CD14-positive monocyte (primary cell): ENCODE results near the gene NLE1. TPM values are rescaled to one million over a fixed set of nuclear protein-coding genes. Genes with fewer than 3 reads are reported as not detected.

Experiments used
- DNase-seq, 3 donors: peaks; one replicate each; pipeline ENCODE4 v3.0.0-alpha.2; 2011 to 2022
- H2AFZ ChIP-seq: 2 replicates; pipeline ENCODE4 v1.6.0; 2012; ENCODE audit warnings: mild to moderate bottlenecking, low read depth, low read length, inconsistent platforms; ENCODE audit not compliant: insufficient read depth, poor library complexity, severe bottlenecking
- H3K27ac ChIP-seq, 2 donors: 1 replicate in 1 of 2; 2 replicates in 1 of 2; pipeline ENCODE4 v1.5.1; 2012 to 2013; ENCODE audit warnings: low read length in 2 of 2, control low read depth in 1 of 2, inconsistent platforms in 1 of 2, low read depth in 1 of 2, mild to moderate bottlenecking in 1 of 2
- H3K27me3 ChIP-seq, 2 donors: one replicate each; pipeline versions ENCODE4 v1.6.0 to v1.6.1; 2011 to 2013; ENCODE audit warnings: low read length in 2 of 2; ENCODE audit not compliant: control insufficient read depth in 2 of 2, insufficient read depth in 2 of 2
- H3K36me3 ChIP-seq, 2 donors: replicated peaks in 1 of 2; 1 replicate in 1 of 2; 2 replicates in 1 of 2; pipeline versions ENCODE4 v1.5.1 to v1.6.1; 2012 to 2013; ENCODE audit warnings: low read length in 2 of 2, control low read depth in 1 of 2, inconsistent platforms in 1 of 2, mild to moderate bottlenecking in 1 of 2; ENCODE audit not compliant: insufficient read depth in 2 of 2, control insufficient read depth in 1 of 2
- H3K4me1 ChIP-seq, 2 donors: 1 replicate in 1 of 2; 2 replicates in 1 of 2; pipeline versions ENCODE4 v1.5.1 to v1.6.1; 2012 to 2013; ENCODE audit warnings: low read length in 2 of 2, control low read depth in 1 of 2, inconsistent platforms in 1 of 2, mild to moderate bottlenecking in 1 of 2, moderate library complexity in 1 of 2; ENCODE audit not compliant: insufficient read depth in 2 of 2, control insufficient read depth in 1 of 2
- H3K4me2 ChIP-seq: replicated peaks from 2 replicates; pipeline ENCODE3; 2012; ENCODE audit warnings: low read length, moderate library complexity, mild to moderate bottlenecking; ENCODE audit not compliant: poor library complexity, severe bottlenecking; ENCODE audit errors: extremely low read depth
- H3K4me3 ChIP-seq, 3 experiments: fragments of 200-600 bp in 1 of 3; sonication (generic) in 1 of 3; replicated peaks in 1 of 3; 1 replicate in 2 of 3; 2 replicates in 1 of 3; pipeline ENCODE4 v1.5.1; 2011 to 2013; ENCODE audit warnings: low read length in 3 of 3, mild to moderate bottlenecking in 3 of 3, control low read depth in 2 of 3, low read depth in 2 of 3, inconsistent platforms in 1 of 3, moderate library complexity in 1 of 3
- H3K79me2 ChIP-seq: 2 replicates; pipeline ENCODE4 v1.6.0; 2012; ENCODE audit warnings: mild to moderate bottlenecking, control low read depth, inconsistent platforms, low read length, moderate library complexity; ENCODE audit not compliant: insufficient read depth
- H3K9ac ChIP-seq: 2 replicates; pipeline ENCODE4 v1.6.0; 2017; ENCODE audit warnings: low read length, mild to moderate bottlenecking; ENCODE audit not compliant: insufficient read depth, poor library complexity, severe bottlenecking
- H3K9me3 ChIP-seq, 2 donors: replicated peaks in 1 of 2; 1 replicate in 1 of 2; 2 replicates in 1 of 2; pipeline versions ENCODE4 v1.5.1 to v1.6.1; 2012 to 2013; ENCODE audit warnings: low read length in 2 of 2, control low read depth in 1 of 2; ENCODE audit not compliant: control insufficient read depth in 1 of 2, insufficient read depth in 1 of 2
- H4K20me1 ChIP-seq: 2 replicates; pipeline ENCODE4 v1.6.0; 2012; ENCODE audit warnings: mild to moderate bottlenecking, low read length, control low read depth, moderate library complexity; ENCODE audit not compliant: insufficient read depth
- H3K27ac Mint-ChIP-seq, 7 donors: one replicate each; pipeline ENCODE4 v1.8.0; 2020; ENCODE audit warnings: mild to moderate bottlenecking in 7 of 7, mixed read lengths in 7 of 7, moderate library complexity in 6 of 7, inconsistent platforms in 2 of 7
- H3K27me3 Mint-ChIP-seq, 3 donors: one replicate each; pipeline ENCODE4 v1.8.0; 2021 to 2022; ENCODE audit warnings: low read depth in 3 of 3, mild to moderate bottlenecking in 3 of 3, mixed read lengths in 3 of 3, moderate library complexity in 3 of 3, inconsistent platforms in 1 of 3
- H3K36me3 Mint-ChIP-seq, 2 donors: one replicate each; pipeline ENCODE4 v1.8.0; 2020; ENCODE audit warnings: mixed read lengths in 2 of 2, inconsistent platforms in 1 of 2, mild to moderate bottlenecking in 1 of 2
- H3K4me1 Mint-ChIP-seq: one replicate; pipeline ENCODE4 v1.8.0; 2020; ENCODE audit warnings: mild to moderate bottlenecking, mixed read lengths
- H3K4me3 Mint-ChIP-seq, 2 donors: one replicate each; pipeline ENCODE4 v1.8.0; 2020; ENCODE audit warnings: mild to moderate bottlenecking in 2 of 2, mixed read lengths in 2 of 2, moderate library complexity in 1 of 2
- H3K9me3 Mint-ChIP-seq, 7 donors: one replicate each; pipeline ENCODE4 v1.8.0; 2020 to 2022; ENCODE audit warnings: mixed read lengths in 7 of 7, mild to moderate bottlenecking in 6 of 7, moderate library complexity in 6 of 7, inconsistent platforms in 2 of 7
- WGBS: methylation state at CpG from one replicate; pipeline ENCODE4 v1.1.5; 2013; ENCODE audit warnings: missing lambda C conversion rate; ENCODE audit not compliant: insufficient coverage; 5-methylcytosine and 5-hydroxymethylcytosine counted together
- intact Hi-C, 2 donors: fragments of 100-400 bp; cut with micrococcal nuclease; formaldehyde crosslinking; loops; one replicate each; pipeline versions ENCODE4 v1.15.0 to v1.15.1; 2023
- polyA plus RNA-seq, 3 donors: library from polyadenylated mRNA; depleted of rRNA in 1 of 3; unstranded in 2 of 3; stranded (reverse) in 1 of 3; fragments of 300-500 nt in 2 of 3; fragments of >200 nt in 1 of 3; fragmentation: Illumina TruSeq in 2 of 3; gene quantifications; 1 replicate in 2 of 3; 2 replicates in 1 of 3; pipeline ENCODE4 v1.2.3, GENCODE V29; 2012 to 2021
- TF ChIP-seq, protein P1 (sequence below): fragments of 200-600 bp; IDR thresholded peaks from one replicate; pipeline ENCODE4 v1.8.0; 2022; ENCODE audit warnings: antibody characterized with exemption, mild to moderate bottlenecking

NLE1 gene
- polyA plus RNA-seq, 3 donors = 1.6 to 3.6 (median 2.2) TPM

DNA sequence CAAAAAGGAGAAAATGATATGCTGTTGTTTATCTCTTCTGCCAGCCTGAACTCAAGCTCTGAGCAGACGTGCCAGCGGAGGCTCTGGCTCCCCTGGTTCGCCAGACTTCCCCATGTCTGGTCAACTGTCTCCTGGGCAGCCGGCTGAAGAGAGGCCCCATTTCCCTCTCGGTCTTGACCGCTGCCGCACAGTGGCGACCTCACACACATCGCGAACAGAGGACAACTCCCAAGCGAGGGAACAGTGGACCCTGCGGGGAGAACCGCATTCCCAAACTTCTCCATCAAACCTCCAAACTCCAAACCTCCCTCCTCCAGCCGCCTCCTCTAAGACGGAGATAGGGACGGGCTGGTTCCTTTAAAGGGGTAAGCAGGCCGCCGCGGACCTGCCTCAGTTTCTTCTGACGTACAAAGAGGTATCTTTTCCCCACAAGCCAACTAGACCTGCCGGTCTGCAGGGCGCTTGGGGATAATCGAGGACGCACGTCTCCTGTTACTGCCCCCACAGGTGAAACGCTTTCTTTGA lies 53.7 kb downstream of the NLE1 start:
- Histone ChIP-seq H3K4me3 (peak overlapping the region; percentile 88 to 100 (median 90)), H3K27me3 (no peaks in the 10 kb centered on the region), H4K20me1 (peaks cover 15% of the 10 kb centered on the region), H3K9ac (peak overlapping the region; percentile 85), H3K36me3 (no peaks in the 10 kb centered on the region), H2AFZ (peak overlapping the region; percentile 93), H3K79me2 (peaks cover 52% of the 10 kb centered on the region), H3K9me3 (no peaks in the 10 kb centered on the region), H3K27ac (peak overlapping the region; percentile 78 to 92), H3K4me1 (peaks cover 21 to 28% of the 10 kb centered on the region in 2 donors), H3K4me2 (peak overlapping the region; percentile 90)
- DNase-seq = peak; percentile 63 to 75 (median 66)
- intact Hi-C loops = loop anchor here (2.0 to 5.0 kb wide), 6 partner anchors 26 to 106 kb away; partner anchors contain the start of genes LIG3 (in 1 of the 2) and RFFL (in 1 of the 2)
- Mint-ChIP-seq H3K4me3 (peak overlapping the region; percentile 91 to 97), H3K36me3 (peaks cover 0 to 12% of the 10 kb centered on the region in 2 donors), H3K4me1 (peaks cover 30% of the 10 kb centered on the region), H3K27me3 (peaks cover 0 to 2% (median 0%) of the 10 kb centered on the region in 3 donors), H3K27ac (peak overlapping the region; percentile 89 to 97 (median 94)), H3K9me3 (no peaks in the 10 kb centered on the region)
- WGBS = under 1% methylated on average over 19 of the region's 26 CpGs
- TF ChIP-seq, protein P1, sequence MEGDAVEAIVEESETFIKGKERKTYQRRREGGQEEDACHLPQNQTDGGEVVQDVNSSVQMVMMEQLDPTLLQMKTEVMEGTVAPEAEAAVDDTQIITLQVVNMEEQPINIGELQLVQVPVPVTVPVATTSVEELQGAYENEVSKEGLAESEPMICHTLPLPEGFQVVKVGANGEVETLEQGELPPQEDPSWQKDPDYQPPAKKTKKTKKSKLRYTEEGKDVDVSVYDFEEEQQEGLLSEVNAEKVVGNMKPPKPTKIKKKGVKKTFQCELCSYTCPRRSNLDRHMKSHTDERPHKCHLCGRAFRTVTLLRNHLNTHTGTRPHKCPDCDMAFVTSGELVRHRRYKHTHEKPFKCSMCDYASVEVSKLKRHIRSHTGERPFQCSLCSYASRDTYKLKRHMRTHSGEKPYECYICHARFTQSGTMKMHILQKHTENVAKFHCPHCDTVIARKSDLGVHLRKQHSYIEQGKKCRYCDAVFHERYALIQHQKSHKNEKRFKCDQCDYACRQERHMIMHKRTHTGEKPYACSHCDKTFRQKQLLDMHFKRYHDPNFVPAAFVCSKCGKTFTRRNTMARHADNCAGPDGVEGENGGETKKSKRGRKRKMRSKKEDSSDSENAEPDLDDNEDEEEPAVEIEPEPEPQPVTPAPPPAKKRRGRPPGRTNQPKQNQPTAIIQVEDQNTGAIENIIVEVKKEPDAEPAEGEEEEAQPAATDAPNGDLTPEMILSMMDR = no peak

DNA sequence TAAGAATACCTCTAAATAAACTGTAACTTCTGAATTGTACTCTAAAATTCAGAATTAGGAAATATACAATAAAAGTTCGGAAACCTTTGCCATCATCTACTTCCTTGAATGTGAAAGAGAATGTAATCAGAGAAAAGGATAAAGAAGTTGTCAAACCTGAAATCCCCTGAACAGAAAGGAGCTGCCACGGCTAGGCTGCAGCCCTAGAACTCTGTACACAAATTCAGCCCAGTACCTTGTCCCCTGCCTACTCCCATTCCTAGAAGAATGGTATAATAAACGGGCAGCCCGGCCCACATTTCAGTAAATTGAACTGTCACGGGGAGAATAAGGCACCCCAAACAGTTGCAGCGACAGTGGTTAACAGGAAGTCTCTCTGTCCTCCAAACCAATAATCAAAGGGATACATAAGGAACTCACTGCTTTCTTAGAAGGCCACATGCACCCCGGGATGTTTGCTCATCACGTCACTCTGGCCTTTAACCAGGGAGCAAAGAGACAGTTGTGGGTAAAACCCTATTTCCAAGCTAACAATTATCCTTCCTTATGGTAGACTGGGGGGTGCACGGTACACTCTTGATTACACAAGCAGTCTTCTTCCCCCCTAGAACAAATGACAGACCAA lies 54.3 kb downstream of the NLE1 start:
- H3K4me1 Mint-ChIP-seq = peaks cover 30% of the 10 kb centered on the region

More for the DNA sequence above, 54.3 kb downstream of the NLE1 start:
- Histone ChIP-seq H3K27ac (peak overlapping the region; percentile 78 to 92), H3K4me2 (peak overlapping the region; percentile 90), H4K20me1 (peaks cover 18% of the 10 kb centered on the region), H3K4me1 (peaks cover 21 to 28% of the 10 kb centered on the region in 2 donors), H2AFZ (peak overlapping the region; percentile 93), H3K27me3 (no peaks in the 10 kb centered on the region), H3K9ac (peak overlapping the region; percentile 85), H3K9me3 (no peaks in the 10 kb centered on the region), H3K79me2 (peaks cover 58% of the 10 kb centered on the region), H3K36me3 (no peaks in the 10 kb centered on the region), H3K4me3 (peak overlapping the region; percentile 88 to 100 (median 90))
- Mint-ChIP-seq H3K27me3 (peaks cover 0 to 2% (median 0%) of the 10 kb centered on the region in 3 donors), H3K9me3 (no peaks in the 10 kb centered on the region), H3K4me3 (peak overlapping the region; percentile 91 to 97), H3K27ac (peak overlapping the region; percentile 89 to 97 (median 94)), H3K36me3 (peaks cover 0 to 12% of the 10 kb centered on the region in 2 donors)
- 0% methylated on average over 4 of the region's 9 CpGs for WGBS
- intact Hi-C loops = loop anchor here (2.0 to 5.0 kb wide), 6 partner anchors 25 to 106 kb away; partner anchors contain the start of genes LIG3 (in 1 of the 2) and RFFL (in 1 of the 2)
- peak; percentile 33 to 72 (median 59) for DNase-seq
- TF ChIP-seq, protein P1 = no peak
